ENCODE measurements around the gene EML6. TPM values are rescaled to one million over a fixed set of nuclear protein-coding genes. Genes with fewer than 3 reads are reported as not detected.

Gene EML6
- total and polyA plus RNA-seq, 2 of the 13 experiments (the other 11 are each of a cell fraction or from before 2014, with no cell fraction given) = 17.2 to 32.4 TPM

DNA sequence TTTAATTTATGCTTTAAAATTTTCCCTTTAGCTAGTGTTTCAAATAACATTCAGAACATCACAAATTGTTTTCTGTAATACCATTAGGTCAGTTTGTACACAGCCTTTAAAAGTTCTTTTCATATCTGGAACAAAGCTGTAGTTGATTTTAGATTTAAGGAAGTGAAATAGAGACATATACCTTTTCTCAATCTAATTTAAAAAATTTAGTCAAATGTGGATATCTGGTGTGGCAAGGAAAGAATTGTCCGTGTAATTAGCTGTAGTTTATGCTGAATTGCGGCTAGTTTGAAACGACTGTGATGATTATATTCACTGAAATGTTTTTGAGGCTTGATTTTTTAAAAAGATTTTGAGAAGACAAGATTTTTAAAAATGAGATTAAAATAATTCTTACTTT, 59.9 kb downstream of the EML6 start:
- no TSS peak for BruUV-seq (replicated peaks)

More for the DNA sequence above, 59.9 kb downstream of the EML6 start:
- no peak for DNase-seq (ENCODE audit: low spot score)
- H3K4me1 ChIP-seq (ENCODE audit: insufficient read depth, low read length) = peaks cover 8% of the 10 kb centered on the region
- no peak for TF ChIP-seq EED (CRISPR knock-in tag; IDR thresholded peaks at IDR 0.05)
- TF ChIP-seq ZNF343 (CRISPR knock-in tag; IDR thresholded peaks at IDR 0.05) = no peak
- TF ChIP-seq, protein P1, sequence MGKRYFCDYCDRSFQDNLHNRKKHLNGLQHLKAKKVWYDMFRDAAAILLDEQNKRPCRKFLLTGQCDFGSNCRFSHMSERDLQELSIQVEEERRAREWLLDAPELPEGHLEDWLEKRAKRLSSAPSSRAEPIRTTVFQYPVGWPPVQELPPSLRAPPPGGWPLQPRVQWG (CRISPR knock-in tag; IDR thresholded peaks at IDR 0.05; ENCODE audit: borderline replicate concordance, low read depth) = no peak
- no peak for TF ChIP-seq HOXD1 (CRISPR knock-in tag; IDR thresholded peaks at IDR 0.05)
- no peak for TF ChIP-seq MEIS2 (CRISPR knock-in tag; IDR thresholded peaks at IDR 0.05)
- TF ChIP-seq, protein P2, sequence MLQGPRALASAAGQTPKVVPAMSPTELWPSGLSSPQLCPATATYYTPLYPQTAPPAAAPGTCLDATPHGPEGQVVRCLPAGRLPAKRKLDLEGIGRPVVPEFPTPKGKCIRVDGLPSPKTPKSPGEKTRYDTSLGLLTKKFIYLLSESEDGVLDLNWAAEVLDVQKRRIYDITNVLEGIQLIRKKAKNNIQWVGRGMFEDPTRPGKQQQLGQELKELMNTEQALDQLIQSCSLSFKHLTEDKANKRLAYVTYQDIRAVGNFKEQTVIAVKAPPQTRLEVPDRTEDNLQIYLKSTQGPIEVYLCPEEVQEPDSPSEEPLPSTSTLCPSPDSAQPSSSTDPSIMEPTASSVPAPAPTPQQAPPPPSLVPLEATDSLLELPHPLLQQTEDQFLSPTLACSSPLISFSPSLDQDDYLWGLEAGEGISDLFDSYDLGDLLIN (CRISPR knock-in tag; IDR thresholded peaks at IDR 0.05; ENCODE audit: borderline replicate concordance) = no peak
- no peak for TF ChIP-seq ZNF292 (CRISPR knock-in tag; IDR thresholded peaks at IDR 0.05; ENCODE audit: borderline replicate concordance, low read depth)
- no peak for TF ChIP-seq GATA4 (IDR thresholded peaks at IDR 0.05; ENCODE audit: borderline replicate concordance, low read depth)
- TF ChIP-seq ZNF101 (CRISPR knock-in tag; IDR thresholded peaks at IDR 0.05; ENCODE audit: borderline replicate concordance, low read depth) = no peak
- TF ChIP-seq, protein P3, sequence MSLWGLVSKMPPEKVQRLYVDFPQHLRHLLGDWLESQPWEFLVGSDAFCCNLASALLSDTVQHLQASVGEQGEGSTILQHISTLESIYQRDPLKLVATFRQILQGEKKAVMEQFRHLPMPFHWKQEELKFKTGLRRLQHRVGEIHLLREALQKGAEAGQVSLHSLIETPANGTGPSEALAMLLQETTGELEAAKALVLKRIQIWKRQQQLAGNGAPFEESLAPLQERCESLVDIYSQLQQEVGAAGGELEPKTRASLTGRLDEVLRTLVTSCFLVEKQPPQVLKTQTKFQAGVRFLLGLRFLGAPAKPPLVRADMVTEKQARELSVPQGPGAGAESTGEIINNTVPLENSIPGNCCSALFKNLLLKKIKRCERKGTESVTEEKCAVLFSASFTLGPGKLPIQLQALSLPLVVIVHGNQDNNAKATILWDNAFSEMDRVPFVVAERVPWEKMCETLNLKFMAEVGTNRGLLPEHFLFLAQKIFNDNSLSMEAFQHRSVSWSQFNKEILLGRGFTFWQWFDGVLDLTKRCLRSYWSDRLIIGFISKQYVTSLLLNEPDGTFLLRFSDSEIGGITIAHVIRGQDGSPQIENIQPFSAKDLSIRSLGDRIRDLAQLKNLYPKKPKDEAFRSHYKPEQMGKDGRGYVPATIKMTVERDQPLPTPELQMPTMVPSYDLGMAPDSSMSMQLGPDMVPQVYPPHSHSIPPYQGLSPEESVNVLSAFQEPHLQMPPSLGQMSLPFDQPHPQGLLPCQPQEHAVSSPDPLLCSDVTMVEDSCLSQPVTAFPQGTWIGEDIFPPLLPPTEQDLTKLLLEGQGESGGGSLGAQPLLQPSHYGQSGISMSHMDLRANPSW (CRISPR knock-in tag; IDR thresholded peaks at IDR 0.05; ENCODE audit: borderline replicate concordance) = no peak
- TF ChIP-seq KDM4B (CRISPR knock-in tag; IDR thresholded peaks at IDR 0.05) = no peak
- TF ChIP-seq GZF1 (CRISPR knock-in tag; IDR thresholded peaks at IDR 0.05) = no peak
- no peak for TF ChIP-seq ZSCAN29 (CRISPR knock-in tag; conservative IDR thresholded peaks at IDR 0.05)
- TF ChIP-seq CCDC6 (CRISPR knock-in tag; IDR thresholded peaks at IDR 0.05) = no peak
- no peak for TF ChIP-seq CHD4 (IDR thresholded peaks at IDR 0.05; ENCODE audit: borderline replicate concordance, low read length)
- TF ChIP-seq ZFP90 (CRISPR knock-in tag; IDR thresholded peaks at IDR 0.05; ENCODE audit: borderline replicate concordance) = no peak
- no peak for TF ChIP-seq CEBPG (CRISPR knock-in tag; IDR thresholded peaks at IDR 0.05)
- no peaks in the 10 kb centered on the region for H4K20me1 ChIP-seq (ENCODE audit: insufficient read depth, low read length)
- H3K79me2 ChIP-seq (ENCODE audit: insufficient read depth, low read length) = no peaks in the 10 kb centered on the region
- 96% methylated on average over 3 of the region's 3 CpGs for WGBS (ENCODE audit: low lambda C conversion rate)
- ChIA-PET CTCF (ENCODE audit: low intra/inter-chr PET ratio, low total read pairs) (no interaction called here), POLR2A (no interaction called here)
- no peak overlapping the region for H2AFZ ChIP-seq (ENCODE audit: low read length)
- no peak overlapping the region for H3K27ac ChIP-seq (ENCODE audit: extremely low read length, insufficient read depth, low read length)
- FAIRE-seq = peak; percentile 26
- in situ Hi-C loops (cut with HindIII; ENCODE audit: extremely low pct_ligation_motif_present, low pct_unique_long_range_greater_than_20kb) = no loop called here
- H3K4me2 ChIP-seq (ENCODE audit: low read depth, low read length) = no peak overlapping the region
- no peak for ATAC-seq
- no peak overlapping the region for H3K4me3 ChIP-seq (replicated peaks in 1 of 3; ENCODE audit: insufficient read depth in 1 of 3, low read depth in 2 of 3, low read length in 3 of 3)
- intact Hi-C loops (cut with micrococcal nuclease; ENCODE audit: unreplicated experiment) = no loop called here
- no peaks in the 10 kb centered on the region for H3K36me3 ChIP-seq (replicated peaks in 1 of 2; ENCODE audit: control insufficient read depth in 1 of 2, insufficient read depth in 2 of 2, low read length in 2 of 2)
- no peaks in the 10 kb centered on the region for H3K27me3 ChIP-seq (ENCODE audit: control insufficient read depth in 1 of 2, insufficient read depth in 2 of 2, low read length in 2 of 2)
- no peaks in the 10 kb centered on the region for H3K9me3 ChIP-seq (ENCODE audit: low read length)
- H3K9ac ChIP-seq (ENCODE audit: insufficient read depth, low read depth, low read length) = no peak overlapping the region
